Keratinocyte (primary cell): ENCODE data around the gene RFTN1.

Experiments
- EZH2 ChIP-seq: IDR thresholded peaks from one replicate; pipeline ENCODE4 v1.6.1; 2012; ENCODE audit warnings: inconsistent platforms, mild to moderate bottlenecking, low read length, moderate library complexity
- TF ChIP-seq, protein P1 (sequence below), 3 experiments: IDR thresholded peaks in 1 of 3; conservative IDR thresholded peaks in 1 of 3; optimal IDR thresholded peaks in 1 of 3; 2 replicates in 2 of 3; 3 replicates in 1 of 3; pipeline versions ENCODE3 to v1.5.1; 2011; ENCODE audit warnings: low read length in 3 of 3, mild to moderate bottlenecking in 3 of 3, moderate library complexity in 2 of 3, control low read depth in 1 of 3, inconsistent platforms in 1 of 3; ENCODE audit not compliant: insufficient read depth in 2 of 3; ENCODE audit errors: extremely low read depth in 1 of 3

DNA sequence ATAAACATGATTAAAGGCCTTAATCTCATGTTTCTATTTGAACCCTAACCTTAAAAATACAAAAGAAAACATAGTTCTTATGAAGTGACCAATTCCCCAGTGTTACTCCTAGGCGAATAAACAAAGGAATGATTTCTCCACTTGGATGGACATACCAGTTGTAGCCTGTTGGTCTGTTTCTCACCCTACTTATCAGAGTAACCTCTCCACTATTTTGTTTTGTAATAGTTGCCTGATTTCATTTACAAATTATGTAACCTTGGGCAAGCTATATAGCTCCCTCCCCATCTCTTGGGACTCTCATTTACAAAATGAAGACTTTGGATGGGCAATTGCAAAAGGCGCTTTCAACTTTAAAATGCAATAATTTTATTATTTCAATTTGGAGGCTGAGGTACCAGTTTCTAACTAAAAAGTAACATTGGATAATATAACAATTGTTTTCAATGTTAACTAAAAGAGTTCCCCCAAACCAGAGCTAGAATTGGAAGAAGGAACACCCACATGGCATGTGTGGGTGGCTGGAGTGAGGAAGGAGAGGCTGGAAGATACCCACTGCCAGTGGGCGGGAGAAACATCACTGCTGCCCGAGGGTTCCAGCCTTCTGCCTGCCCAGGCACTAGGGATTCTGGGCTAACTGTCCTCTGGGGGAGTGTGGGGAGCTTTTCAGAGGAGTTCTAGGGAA, 74.2 kb downstream of the RFTN1 start:
- TF ChIP-seq, protein P1, sequence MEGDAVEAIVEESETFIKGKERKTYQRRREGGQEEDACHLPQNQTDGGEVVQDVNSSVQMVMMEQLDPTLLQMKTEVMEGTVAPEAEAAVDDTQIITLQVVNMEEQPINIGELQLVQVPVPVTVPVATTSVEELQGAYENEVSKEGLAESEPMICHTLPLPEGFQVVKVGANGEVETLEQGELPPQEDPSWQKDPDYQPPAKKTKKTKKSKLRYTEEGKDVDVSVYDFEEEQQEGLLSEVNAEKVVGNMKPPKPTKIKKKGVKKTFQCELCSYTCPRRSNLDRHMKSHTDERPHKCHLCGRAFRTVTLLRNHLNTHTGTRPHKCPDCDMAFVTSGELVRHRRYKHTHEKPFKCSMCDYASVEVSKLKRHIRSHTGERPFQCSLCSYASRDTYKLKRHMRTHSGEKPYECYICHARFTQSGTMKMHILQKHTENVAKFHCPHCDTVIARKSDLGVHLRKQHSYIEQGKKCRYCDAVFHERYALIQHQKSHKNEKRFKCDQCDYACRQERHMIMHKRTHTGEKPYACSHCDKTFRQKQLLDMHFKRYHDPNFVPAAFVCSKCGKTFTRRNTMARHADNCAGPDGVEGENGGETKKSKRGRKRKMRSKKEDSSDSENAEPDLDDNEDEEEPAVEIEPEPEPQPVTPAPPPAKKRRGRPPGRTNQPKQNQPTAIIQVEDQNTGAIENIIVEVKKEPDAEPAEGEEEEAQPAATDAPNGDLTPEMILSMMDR (optimal IDR thresholded peaks at IDR 0.05 in 1 of 3, IDR thresholded peaks at IDR 0.05 in 1 of 3, conservative IDR thresholded peaks at IDR 0.05 in 1 of 3; ENCODE audit: extremely low read depth in 1 of 3, insufficient read depth in 2 of 3, low read length in 3 of 3), result no peak
- TF ChIP-seq EZH2, result no peak
